PC-9 (cell line): ENCODE measurements around the gene TMEM132E. TPM values are rescaled to one million over a fixed set of nuclear protein-coding genes. Genes with fewer than 3 reads are reported as not detected.

Experiments used
- BruUV-seq: library from RNA; stranded (reverse); fragments of 400-500 nt; replicated peaks from 2 replicates; lab custom pipeline; 2021; lab: Mats Ljungman, UMichigan
- CTCF ChIA-PET: fragments of 300-600 bp; sonication (Branson Sonifier 250); formaldehyde crosslinking; loops from one replicate; lab custom pipeline; 2022; ENCODE audit warnings: antibody characterized with exemption; lab: Charles Lee
- POLR2A ChIA-PET: fragments of 300-600 bp; sonication (Branson Sonifier 250); formaldehyde crosslinking; loops from one replicate; lab custom pipeline; 2022; ENCODE audit warnings: antibody characterized with exemption; ENCODE audit not compliant: unreplicated experiment; lab: Charles Lee
- DNase-seq, 2 experiments: peaks; one replicate each; pipeline versions ENCODE4 v3.0.0 to v3.0.0-alpha.2; 2015 to 2022; ENCODE audit warnings: mixed read lengths in 1 of 2
- H2AFZ ChIP-seq: fragments of 200-600 bp; sonication (generic); 2 replicates; pipeline ENCODE4 v1.8.1; 2017; ENCODE audit warnings: antibody characterized with exemption
- H3F3A ChIP-seq: fragments of 200-600 bp; sonication (generic); 2 replicates; pipeline ENCODE4 v1.8.1; 2017; ENCODE audit warnings: antibody characterized with exemption, mild to moderate bottlenecking, low read depth; ENCODE audit not compliant: insufficient read depth
- H3K27ac ChIP-seq: fragments of 200-600 bp; sonication (generic); 2 replicates; pipeline ENCODE4 v1.6.1; 2016; ENCODE audit warnings: mixed run types
- H3K27me3 ChIP-seq: fragments of 200-600 bp; sonication (generic); 2 replicates; pipeline ENCODE4 v1.6.1; 2016; ENCODE audit warnings: low read depth, mixed run types; ENCODE audit not compliant: insufficient read depth
- H3K36me3 ChIP-seq: fragments of 200-600 bp; sonication (generic); 2 replicates; pipeline ENCODE4 v1.6.1; 2016; ENCODE audit warnings: low read depth, mixed run types
- H3K4me1 ChIP-seq: fragments of 200-600 bp; sonication (generic); replicated peaks from 2 replicates; pipeline ENCODE4 v1.6.1; 2016; ENCODE audit warnings: mixed run types; ENCODE audit not compliant: insufficient read depth
- H3K4me2 ChIP-seq: fragments of 200-600 bp; sonication (generic); 2 replicates; pipeline ENCODE4 v1.6.1; 2017; ENCODE audit warnings: mixed run types
- H3K4me3 ChIP-seq: fragments of 200-600 bp; sonication (generic); 2 replicates; pipeline ENCODE4 v1.6.1; 2016; ENCODE audit warnings: mixed run types
- H3K79me2 ChIP-seq: fragments of 200-600 bp; sonication (generic); 2 replicates; pipeline ENCODE4 v1.6.1; 2017; ENCODE audit warnings: low read depth, mixed run types
- H3K9me2 ChIP-seq: fragments of 200-600 bp; sonication (generic); 2 replicates; pipeline ENCODE4 v1.8.1; 2017; ENCODE audit warnings: mild to moderate bottlenecking; ENCODE audit not compliant: insufficient read depth
- H3K9me3 ChIP-seq: fragments of 200-600 bp; sonication (generic); 2 replicates; pipeline ENCODE4 v1.8.1; 2016; ENCODE audit warnings: low read depth; ENCODE audit not compliant: insufficient read depth
- H4K20me1 ChIP-seq: fragments of 200-600 bp; sonication (generic); 2 replicates; pipeline ENCODE4 v1.8.1; 2017; ENCODE audit not compliant: insufficient read depth
- CTCF ChIP-seq: fragments of 200-600 bp; sonication (generic); conservative IDR thresholded peaks from 2 replicates; pipeline ENCODE4 v1.6.1; 2017; ENCODE audit warnings: mixed run types, antibody characterized with exemption, mild to moderate bottlenecking, moderate library complexity
- EZH2 ChIP-seq: fragments of 200-600 bp; sonication (generic); IDR thresholded peaks from 2 replicates; pipeline ENCODE4 v1.8.0; 2017; ENCODE audit warnings: antibody characterized with exemption, low read depth
- intact Hi-C: fragments of 100-400 bp; cut with micrococcal nuclease; formaldehyde crosslinking; loops from one replicate; pipeline ENCODE4 v1.10.0; 2022; ENCODE audit not compliant: unreplicated experiment
- total RNA-seq: library from RNA; stranded (reverse); gene quantifications from 2 replicates; pipeline ENCODE4 v1.2.3, GENCODE V29; 2021

Gene TMEM132E
- total RNA-seq, 1 experiment from 2014 or later = not detected

- no peak overlapping the region for H3K4me3 ChIP-seq
- no peaks in the 10 kb centered on the region for H3K4me1 ChIP-seq
- H3K9me2 ChIP-seq = no peaks in the 10 kb centered on the region
- H3K9me3 ChIP-seq = no peaks in the 10 kb centered on the region
- H3K4me2 ChIP-seq = no peak overlapping the region
- H3K79me2 ChIP-seq = no peaks in the 10 kb centered on the region
- DNase-seq = no peak
- TF ChIP-seq EZH2 (no peak), CTCF (no peak)
- H3K36me3 ChIP-seq = no peaks in the 10 kb centered on the region
- no peaks in the 10 kb centered on the region for H3F3A ChIP-seq
- H2AFZ ChIP-seq = no peak overlapping the region
- H3K27ac ChIP-seq = no peak overlapping the region
- no TSS peak for BruUV-seq
- 0 out of 2 replicates have a peak, but pooled peaks cover 3% of the 10 kb centered on the region for H4K20me1 ChIP-seq
- ChIA-PET CTCF (no interaction called here), POLR2A (no interaction called here)
- peaks cover 24% of the 10 kb centered on the region for H3K27me3 ChIP-seq
- intact Hi-C loops = no loop called here
Observed at GRCh38 chr17:34565713-34566112, 13.7 kb upstream of the TMEM132E start.

DNA sequence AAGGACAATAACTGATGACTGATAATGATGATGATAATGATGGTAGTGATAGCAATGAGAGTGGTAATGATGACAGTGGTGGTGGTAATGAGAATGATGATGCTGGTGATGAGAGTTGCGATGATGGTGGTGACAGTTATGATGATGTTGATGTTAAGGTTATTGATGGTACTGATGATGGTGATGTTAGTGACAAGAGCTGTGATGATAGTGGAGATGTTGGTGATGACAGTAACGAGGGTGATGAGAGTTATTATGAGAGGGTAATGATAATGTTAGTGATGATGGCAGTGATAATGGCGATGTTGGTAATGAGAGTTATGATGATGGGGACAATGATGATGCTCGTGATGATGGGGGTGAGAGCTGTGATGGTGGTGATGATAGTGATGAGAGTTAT lies 13.2 kb upstream of the TMEM132E start:
- H3K4me2 ChIP-seq = no peak overlapping the region
- ChIA-PET POLR2A (no interaction called here), CTCF (no interaction called here)
- no TSS peak for BruUV-seq
- intact Hi-C loops = no loop called here
- H4K20me1 ChIP-seq = 0 out of 2 replicates have a peak, but pooled peaks cover 1% of the 10 kb centered on the region
- no peak overlapping the region for H2AFZ ChIP-seq
- no peaks in the 10 kb centered on the region for H3K9me3 ChIP-seq
- H3K4me3 ChIP-seq = no peak overlapping the region
- no peak for DNase-seq
- H3F3A ChIP-seq = no peaks in the 10 kb centered on the region
- no peaks in the 10 kb centered on the region for H3K79me2 ChIP-seq
- no peak overlapping the region for H3K27ac ChIP-seq
- no peaks in the 10 kb centered on the region for H3K4me1 ChIP-seq
- no peaks in the 10 kb centered on the region for H3K9me2 ChIP-seq
- TF ChIP-seq EZH2 (no peak), CTCF (no peak)
- peaks cover 29% of the 10 kb centered on the region for H3K27me3 ChIP-seq
- H3K36me3 ChIP-seq = no peaks in the 10 kb centered on the region

DNA sequence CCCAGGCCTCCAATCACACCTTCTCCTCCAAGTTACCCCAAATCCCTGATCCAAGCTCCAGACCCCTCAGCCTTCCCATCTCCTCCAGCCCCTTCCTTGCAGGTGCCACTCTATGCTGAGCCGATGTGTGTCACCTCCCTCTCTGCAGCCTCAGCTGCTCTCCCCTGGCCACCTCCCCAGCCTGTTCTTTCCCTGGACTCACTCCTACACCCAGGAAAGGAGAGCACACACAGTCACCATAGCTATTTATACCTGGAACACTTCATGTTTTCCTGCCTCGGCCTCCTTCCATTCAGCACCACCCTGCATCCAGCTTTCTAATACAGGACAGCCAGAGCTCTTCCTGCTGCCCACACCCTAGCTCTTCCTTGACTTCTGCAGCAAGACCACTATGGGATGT lies 12.5 kb upstream of the TMEM132E start:
- intact Hi-C loops = no loop called here
- ChIA-PET CTCF (no interaction called here), POLR2A (no interaction called here)
- H3K9me3 ChIP-seq = no peaks in the 10 kb centered on the region
- no peak overlapping the region for H2AFZ ChIP-seq
- TF ChIP-seq EZH2 (no peak), CTCF (no peak)
- H3K4me3 ChIP-seq = no peak overlapping the region
- H3K4me1 ChIP-seq = no peaks in the 10 kb centered on the region
- H3K36me3 ChIP-seq = no peaks in the 10 kb centered on the region
- BruUV-seq = no TSS peak
- H3K9me2 ChIP-seq = no peaks in the 10 kb centered on the region
- no peak overlapping the region for H3K27ac ChIP-seq
- H3K4me2 ChIP-seq = no peak overlapping the region
- H3K27me3 ChIP-seq = peaks cover 32% of the 10 kb centered on the region
- H3K79me2 ChIP-seq = no peaks in the 10 kb centered on the region
- H4K20me1 ChIP-seq = no peaks in the 10 kb centered on the region
- H3F3A ChIP-seq = no peaks in the 10 kb centered on the region
- DNase-seq = no peak
